HG03460 (cell line): Measurements from ENCODE around the gene AGXT2.
"Not testable (repeated sequence)": the region's sequence is repeated elsewhere in the genome, so short reads cannot be mapped to it uniquely, and the experiment has no call there.

Experiments used
- ATAC-seq: cut with Tn5 transposase; IDR thresholded peaks from one replicate; pipeline ENCODE4 v1.9.1; 2021; ENCODE audit not compliant: unreplicated experiment

The AGXT2 gene

DNA sequence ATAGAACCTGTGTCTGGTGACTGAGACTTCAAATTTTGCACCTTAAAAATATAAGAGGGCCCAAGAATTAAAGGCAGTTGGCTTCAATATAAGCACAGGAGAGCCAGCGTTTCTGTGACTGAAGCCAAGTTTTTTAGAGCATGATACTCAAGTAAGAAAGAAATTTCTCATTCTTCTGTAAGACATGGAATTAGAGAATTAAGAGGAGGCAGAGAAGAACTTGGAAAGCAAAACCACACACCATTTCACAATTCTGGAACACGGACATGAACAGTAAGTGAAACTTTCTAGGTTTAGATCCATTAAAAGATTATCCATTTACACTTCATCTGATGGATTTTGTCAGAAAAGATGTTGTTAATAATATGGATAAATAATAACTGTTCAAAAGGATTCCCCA is 8.9 kb upstream of the AGXT2 start:
- no peak for ATAC-seq

DNA sequence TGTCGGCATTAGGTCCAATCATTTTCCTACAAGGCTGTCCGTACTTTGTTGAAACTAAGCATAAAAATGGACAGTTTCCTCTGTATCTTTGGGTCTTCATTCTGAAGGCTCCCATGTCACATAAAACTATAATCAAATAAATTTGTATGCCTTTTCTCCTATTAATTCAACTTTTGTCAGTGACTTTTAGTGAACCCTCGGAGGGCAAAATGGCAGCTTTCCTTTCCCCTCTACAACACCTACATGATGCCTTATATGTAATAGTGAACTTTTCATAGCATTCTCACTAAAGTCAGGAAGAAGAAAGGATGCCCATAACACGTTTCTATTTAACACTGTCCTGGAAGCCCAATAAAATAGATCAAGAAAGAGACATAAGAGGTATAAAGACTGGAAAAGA is 5.1 kb upstream of the AGXT2 start:
- ATAC-seq: no peak

DNA sequence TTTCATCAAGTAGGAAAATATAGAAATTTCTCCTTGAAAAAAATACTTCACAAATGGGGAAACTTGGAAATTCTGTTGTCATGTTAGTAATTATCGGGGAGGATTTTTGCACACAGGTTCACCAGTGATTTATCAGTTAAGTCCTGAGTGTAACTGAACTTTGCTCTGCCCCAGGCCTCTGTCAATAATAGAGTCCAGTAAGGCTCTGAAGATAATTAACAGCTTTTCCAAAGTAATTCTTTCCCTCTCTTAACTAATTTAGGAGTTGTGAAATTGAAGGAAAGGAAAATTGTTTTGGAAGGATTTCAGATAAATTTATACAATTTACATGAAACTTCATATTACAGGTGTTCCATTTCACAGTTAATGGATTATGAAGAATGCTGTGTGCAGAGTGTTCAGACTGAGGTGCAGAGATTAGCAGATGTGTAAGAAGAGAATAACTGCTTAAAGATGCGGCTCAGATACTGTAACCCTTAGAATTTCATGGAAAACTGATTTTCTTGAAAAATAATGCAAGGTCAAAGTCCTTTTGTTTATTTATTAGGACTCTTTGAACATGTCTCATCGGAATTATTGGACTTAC is 2.9 kb upstream of the AGXT2 start:
- ATAC-seq: no peak

DNA sequence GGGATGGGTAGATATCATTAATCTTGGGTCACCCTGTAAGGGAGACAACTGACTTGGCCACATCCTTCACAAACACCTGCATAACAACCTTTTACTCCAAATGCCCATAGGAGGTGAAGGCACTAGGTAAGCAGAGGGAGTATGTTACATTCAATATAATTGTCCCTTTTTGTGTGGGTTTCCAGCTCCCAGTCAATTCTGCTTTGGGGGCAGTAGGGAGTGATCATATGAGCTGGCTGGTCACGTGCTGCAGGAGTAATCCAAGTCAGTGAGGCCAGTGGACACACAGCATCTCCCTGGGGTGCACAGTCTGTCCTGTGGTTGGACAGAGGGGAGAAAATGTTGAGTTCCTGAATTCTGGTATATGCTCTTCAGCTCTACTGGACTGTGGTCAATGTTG is 1.2 kb upstream of the AGXT2 start:
- no peak for ATAC-seq

DNA sequence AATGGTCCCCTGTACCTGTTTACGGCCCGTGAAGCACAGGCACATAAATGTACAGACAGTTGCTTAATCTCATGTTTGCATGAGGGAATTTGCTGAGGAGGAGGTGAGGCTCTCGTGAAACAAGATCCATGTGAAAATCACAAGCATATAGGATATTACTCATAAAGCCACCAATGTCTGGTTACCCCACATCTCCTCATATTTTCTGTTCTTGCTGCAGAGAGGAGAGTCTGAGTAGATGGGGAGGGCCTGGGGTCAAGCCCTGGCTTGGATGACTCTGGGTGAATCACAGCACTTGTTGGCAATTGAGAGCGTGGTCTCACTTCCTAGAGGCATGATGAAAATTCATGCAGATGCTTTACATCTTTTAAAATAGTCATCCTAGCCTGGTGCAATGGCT is 975 bp downstream of the AGXT2 start:
- ATAC-seq: no peak

DNA sequence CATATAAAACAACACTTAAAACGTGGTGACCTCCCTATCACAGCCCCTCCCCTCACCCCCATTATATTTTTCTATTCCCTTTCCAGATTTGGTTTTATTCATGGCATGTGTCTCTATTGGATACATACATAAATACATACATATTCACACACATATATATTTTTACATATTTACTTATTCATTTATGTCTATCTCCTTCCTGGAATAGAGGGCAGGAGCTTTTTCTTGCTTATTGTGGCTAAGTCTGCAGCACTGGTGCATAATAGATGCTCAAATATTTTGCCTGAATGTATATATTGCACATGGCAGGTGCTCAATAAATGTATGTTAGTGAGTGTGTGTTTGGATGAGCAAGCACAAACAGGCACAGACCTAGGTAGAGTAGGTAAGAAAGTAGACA is 2.5 kb downstream of the AGXT2 start:
- ATAC-seq: no peak

DNA sequence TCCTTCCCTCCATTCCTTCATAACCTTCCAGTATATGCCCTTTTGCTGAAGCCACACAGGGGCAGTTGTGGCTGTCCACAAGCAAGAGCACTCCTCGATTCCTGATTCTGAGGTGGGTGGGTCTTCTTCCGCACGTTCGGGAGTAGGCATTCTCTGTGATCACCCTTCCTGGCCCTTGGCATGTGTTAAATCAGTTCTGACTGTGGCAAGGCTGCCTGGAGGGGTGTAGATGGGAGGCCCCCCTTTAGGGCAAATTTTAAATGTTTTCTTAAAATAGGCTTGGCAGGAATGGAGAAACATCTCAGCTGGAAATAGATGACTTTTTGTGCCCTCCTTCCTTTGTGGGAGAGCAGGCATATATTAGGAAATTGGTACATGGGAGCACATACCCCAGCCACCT is 3.1 kb downstream of the AGXT2 start:
- no peak for ATAC-seq

DNA sequence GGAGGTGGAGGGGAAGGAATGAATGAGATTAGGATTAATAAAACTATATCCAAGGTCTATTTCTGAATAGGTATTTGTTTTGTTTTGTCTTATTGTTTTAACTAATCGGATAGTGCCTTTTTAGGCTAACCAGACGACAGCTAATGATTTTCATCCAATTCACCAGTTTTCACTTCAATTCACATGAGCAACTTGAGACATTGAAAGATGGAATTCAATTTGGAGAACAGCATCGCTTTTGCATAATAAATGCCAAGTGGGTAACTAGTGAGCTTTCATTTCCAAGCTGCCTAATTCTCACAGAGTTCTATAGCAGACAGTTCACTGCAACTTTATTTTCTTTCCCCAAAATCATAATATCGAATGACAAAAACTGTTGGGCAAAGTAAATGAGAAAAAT is 5.0 kb downstream of the AGXT2 start:
- ATAC-seq: no peak

DNA sequence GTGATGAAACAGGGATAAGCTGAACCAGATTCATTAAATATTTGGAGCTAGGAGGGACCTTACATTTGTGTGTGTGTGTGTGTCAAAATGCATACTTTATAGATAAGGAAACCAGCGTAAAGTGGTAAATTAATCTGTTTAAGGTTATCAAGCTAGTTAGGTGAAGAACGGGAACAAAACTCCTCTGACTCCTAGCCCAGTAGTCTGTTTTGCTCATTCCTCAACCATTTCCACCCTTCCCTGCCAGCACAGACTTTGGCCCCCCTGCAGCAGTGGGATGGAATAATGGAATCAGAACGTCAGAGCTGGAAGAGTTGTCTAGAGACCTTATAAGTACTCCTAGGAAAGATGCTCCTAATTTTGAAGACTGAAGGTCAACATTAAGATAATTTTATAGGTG is 6.5 kb downstream of the AGXT2 start:
- ATAC-seq: no peak

DNA sequence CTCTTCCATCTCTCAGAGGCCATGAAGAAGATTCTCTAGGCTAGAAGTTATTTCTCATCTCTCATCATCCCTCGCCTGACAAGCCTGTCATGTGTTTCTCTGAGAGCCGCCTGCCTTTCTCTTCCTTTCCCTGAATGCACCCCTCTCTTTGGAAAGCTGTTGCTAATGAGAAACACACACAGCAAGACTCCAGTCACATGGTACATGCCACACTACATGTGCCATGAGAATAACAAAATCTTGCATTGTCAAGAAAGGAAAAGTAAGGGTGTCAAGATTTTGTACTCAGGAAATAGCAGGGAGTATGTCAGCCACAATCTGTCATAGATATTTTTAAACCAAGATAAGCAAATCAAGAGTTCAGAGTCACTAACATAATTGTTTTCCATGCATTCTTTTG is 8.9 kb downstream of the AGXT2 start:
- ATAC-seq: no peak

DNA sequence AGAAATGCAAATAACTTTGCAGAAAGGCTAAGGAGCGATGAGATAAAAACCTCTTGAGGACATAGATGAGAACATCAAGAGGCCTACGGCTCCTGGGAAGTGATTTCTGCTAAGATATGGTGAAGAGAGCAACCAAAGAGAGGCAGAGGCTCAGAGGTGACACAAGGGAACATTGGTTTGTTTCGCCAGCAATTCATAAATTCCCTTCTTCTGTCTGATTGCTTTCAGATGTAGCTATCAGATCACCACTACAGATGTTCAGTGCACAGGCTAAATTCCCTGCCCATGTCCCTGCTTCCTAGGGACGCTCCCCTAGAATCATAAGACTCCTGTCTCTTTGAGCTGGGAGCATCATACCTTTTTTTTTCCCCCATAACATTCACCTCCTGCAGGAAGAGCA is 11.2 kb downstream of the AGXT2 start:
- no peak for ATAC-seq

DNA sequence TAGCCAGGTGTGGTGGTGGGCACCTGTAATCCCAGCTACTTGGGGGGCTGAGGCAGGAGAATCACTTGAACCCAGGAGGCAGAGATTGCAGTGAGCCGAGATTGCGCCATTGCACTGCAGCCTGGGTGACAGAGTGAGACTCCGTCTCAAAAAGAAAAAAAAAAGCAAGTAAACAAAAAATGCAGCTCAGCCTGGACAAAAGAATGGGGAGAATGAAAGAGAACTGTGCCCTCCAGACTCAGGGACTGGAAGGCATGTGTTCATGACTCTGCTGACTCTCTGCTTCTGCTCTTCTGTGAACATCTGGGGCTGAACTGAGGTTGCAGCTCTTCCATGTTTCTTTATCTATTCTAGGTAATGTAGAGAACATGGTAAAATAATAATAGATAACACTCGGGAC is 11.8 kb downstream of the AGXT2 start:
- ATAC-seq: not testable (repeated sequence)

DNA sequence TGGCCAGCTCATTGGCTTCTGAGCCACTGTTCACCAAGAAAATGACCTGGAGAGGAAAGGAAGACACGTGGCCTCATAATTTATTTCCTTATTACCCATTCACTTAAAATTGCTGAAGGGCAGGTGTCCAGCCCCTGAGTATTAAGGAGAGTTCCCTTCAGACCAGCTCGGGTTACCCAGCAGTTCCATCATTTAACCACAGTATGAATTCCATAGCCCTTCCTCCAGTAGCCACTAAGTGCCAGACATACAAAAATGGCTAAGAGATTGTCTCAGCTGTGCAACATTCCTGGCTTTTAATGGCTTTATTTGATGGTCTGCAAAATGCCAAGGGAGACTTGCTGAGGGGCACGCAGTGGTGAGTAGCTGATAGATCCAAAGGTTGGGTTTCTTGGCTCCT is 12.5 kb downstream of the AGXT2 start:
- ATAC-seq: no peak

DNA sequence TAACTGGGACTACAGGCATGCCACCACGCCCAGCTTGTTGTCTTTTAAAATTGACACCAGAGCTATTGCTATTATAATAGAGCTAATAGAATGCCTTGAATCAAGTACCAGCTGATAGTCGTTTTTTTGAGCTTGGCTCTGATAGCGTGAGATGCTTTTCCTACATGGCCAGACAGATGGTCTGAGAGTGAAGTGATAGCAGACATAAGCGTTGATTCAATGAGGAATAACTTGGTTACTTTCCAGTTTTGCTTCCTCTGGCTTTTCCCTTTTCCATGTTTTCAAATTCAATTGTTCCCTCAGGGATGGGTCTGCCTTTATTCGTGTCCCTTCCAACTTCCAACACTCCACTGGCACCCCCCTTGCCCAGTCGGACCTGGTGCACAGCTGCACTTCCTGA is 15.4 kb downstream of the AGXT2 start:
- ATAC-seq: no peak

DNA sequence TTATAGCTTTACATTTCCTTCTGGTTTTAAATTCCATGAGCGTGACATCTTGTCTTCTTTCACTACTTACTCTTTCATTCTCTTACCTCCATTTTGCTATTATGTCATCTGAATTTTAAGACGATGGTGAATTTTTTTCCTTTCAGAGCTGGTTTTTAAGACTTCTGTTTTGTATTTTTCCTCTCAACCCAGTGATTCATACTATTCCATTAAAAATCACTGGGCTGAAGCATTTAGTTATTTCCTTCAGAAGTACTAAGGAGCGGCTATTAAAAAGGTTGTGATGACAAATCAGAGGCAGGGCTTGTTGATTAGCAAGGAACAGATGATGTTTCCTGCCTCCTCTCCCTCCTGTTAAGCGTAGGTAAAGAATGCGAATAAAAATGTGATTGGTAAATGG is 16.5 kb downstream of the AGXT2 start:
- no peak for ATAC-seq

DNA sequence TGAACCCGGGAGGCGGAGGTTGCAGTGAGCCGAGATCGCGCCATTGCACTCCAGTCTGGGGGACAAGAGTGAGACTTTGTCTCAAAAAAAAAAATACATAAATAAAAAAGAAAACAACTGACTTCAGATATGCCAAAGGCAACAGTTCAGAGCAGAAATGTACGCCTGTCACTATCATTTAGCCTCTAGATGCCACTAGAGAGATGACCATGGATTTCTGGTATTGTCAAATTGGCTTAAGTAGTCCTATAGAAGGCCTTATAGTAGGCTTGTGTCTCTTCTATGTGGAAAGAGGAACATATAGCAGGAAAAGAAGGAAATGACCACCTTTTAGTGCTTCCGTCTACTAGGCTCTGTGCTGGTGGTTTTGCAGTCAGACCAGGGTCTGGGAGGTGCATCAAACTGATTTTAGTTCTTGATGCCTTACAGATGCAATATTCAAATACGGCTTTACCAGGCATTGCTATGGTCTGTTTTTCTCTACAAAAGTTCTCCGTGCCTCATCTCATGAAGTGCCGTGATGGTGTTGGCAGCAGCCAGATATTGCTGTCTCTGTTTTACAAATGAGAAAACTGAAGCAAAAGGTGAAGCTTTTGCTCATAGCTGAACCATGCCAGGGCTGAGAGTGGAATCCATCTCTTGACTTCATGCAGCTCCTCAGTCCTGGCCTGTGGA is 17.2 kb downstream of the AGXT2 start:
- no peak for ATAC-seq

DNA sequence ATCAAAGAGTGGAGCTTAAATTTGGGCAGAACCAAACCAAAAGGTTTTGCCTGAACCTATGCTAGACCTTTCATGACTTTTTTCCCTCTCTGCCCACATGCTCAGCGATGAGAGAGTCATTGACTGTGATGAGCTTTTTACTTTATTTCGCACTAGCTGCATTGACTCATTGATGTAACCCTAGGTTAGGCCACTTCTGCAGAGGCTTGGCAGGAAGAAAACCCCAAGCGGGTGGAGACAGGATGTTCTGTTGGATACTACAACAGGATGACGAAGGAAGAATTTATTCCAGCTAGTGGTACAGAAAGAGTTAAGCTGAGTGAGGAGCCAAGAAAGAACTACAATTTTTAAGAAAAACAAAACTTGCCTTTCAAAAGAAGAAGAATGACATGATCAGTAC is 18.4 kb downstream of the AGXT2 start:
- ATAC-seq: no peak

DNA sequence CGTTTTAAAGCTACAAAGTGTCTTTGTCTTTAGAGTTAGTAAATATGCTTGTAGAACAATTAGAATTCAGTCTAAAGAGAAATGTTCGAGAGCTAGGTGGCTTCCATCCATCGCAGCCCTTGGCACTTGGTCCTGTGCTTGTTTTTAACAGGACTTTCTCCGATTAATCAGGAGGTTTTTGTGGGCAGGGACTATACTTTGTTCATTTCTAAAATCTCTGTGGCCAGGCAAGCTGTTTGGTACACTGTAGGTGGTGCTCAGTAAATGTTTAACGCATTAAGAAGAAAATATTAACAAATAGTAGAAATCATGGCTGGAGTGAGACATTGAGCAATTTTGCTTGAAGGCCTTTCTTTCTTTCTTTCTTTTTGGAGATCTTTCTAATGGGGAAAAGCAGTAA is 20.8 kb downstream of the AGXT2 start:
- ATAC-seq: no peak

DNA sequence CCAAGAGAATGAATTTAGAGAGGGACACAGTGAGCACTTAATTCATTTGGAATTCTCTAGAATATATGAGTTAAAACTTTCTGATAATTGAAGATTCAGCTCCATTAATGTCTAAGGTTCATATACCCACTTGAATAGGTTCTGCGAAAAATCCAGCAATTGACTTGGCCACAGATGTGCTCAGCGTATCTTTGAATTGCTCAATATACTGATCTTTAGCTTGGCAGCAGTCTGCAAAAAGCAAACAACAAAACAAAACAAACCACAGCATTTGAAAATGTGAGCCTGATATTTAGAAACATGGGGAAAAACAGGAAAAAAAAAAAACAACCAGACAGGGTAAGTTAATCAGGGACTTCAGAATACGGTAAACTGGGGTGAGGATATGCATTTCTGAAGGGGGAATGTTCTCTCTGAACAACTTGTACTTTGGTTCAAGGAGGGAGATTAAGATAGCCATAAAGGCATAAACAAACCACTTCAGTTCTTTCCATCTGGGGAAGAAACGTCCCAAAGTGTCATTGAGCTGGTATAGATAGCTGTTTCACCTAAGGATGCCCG is 21.4 kb downstream of the AGXT2 start:
- ATAC-seq: no peak

DNA sequence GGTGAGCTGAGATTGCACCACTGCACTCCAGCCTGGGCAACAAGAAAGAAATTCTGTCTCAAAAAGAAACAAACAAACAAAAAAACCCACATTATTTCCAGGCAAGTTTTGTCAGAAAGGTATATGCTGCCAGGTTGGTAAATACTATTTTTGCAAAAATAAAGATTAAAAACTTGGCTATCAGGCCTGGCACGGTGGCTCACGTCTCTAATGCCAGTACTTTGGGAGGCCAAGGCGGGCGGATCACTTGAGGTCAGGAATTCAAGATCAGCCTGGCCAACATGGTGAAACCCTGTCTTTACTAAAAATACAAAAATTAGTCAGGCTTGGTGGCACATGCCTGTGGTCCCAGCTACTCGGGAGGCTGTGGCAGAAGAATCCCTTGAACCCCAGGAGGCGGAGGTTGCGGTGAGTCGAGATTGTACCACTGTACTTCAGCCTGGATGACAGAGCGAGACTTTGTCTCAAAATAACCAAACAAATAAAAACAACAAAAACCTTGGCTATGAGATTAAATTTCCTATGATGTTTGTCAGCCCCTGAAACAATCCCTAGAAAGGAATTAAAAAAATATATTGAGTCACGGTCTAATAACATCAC is 22.7 kb downstream of the AGXT2 start:
- ATAC-seq: no peak

DNA sequence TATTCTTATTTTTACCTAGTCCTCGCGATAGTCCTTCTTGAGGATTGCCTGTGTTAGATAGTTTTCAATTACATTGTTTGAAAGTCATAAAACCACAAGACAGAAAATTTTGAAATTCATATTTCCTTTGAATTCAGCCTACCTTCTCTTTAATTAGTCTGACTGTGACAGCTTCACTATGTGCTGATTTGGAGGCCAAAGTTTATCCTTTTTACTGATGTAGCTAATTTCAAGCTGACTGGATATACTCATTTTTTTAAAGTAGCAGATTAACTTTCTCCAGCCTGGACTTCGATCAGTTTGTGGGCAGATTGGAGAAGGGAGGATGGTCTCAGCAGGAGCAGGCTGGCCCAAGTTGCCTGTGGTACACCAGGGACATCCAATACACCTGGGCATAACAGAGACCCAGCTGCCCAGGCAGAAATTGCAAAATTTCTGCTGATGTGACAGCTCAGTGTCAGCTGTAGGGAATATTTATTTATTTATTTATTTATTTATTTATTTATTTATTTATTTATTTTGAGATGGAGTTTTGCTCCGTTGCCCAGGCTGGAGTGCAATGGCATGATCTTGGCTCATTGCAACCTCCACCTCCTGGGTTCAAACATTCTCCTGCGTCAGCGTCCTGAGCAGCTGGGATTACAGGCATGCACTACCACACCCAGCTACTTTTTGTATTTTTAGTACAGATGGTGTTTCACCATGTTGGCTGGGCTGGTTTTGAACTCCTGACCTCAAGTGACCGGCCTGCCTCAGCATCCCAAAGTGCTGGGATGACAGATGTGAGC is 24.2 kb downstream of the AGXT2 start:
- no peak for ATAC-seq
